H1 (cell line): ENCODE measurements around the gene HMGN3. TPM values are rescaled to one million over a fixed set of nuclear protein-coding genes. Genes with fewer than 3 reads are reported as not detected.

Experiments used
- CTCF ChIA-PET: fragments of 300-600 bp; sonication (Branson Sonifier 250); formaldehyde crosslinking; loops from one replicate; lab custom pipeline; 2021; ENCODE audit not compliant: partially characterized antibody; lab: Charles Lee
- POLR2A ChIA-PET: fragments of 300-600 bp; sonication (Branson Sonifier 250); formaldehyde crosslinking; loops from one replicate; lab custom pipeline; 2021; ENCODE audit warnings: inconsistent platforms; ENCODE audit not compliant: partially characterized antibody; lab: Charles Lee
- DNase-seq, 2 experiments: peaks; one replicate each; pipeline versions ENCODE4 v3.0.0 to v3.0.0-alpha.2; 2010 to 2022; ENCODE audit warnings: low spot score in 2 of 2, low read depth in 1 of 2, mixed read lengths in 1 of 2
- FAIRE-seq: peaks from 2 replicates; lab custom pipeline; 2011; peaks lifted over from hg19 to GRCh38; lab: Jason Lieb, UNC
- H2AFZ ChIP-seq: 2 replicates; pipeline ENCODE4 v1.8.1; 2012; ENCODE audit warnings: low read length, inconsistent platforms
- H2AK5ac ChIP-seq: 2 replicates; pipeline ENCODE4 v1.6.1; 2013; ENCODE audit warnings: low read depth, low read length
- H2BK120ac ChIP-seq: replicated peaks from 2 replicates; pipeline ENCODE3; 2013; ENCODE audit warnings: low read depth, low read length, inconsistent platforms
- H2BK12ac ChIP-seq: 2 replicates; pipeline ENCODE4 v1.6.1; 2013; ENCODE audit warnings: low read depth, low read length
- H2BK15ac ChIP-seq: 2 replicates; pipeline ENCODE4 v1.6.1; 2013; ENCODE audit warnings: low read length
- H2BK20ac ChIP-seq: 2 replicates; pipeline ENCODE4 v1.6.1; 2013; ENCODE audit warnings: low read length
- H2BK5ac ChIP-seq: 2 replicates; pipeline ENCODE4 v1.6.1; 2013; ENCODE audit warnings: low read depth, low read length
- H3K14ac ChIP-seq: 2 replicates; pipeline ENCODE4 v1.6.1; 2013; ENCODE audit warnings: inconsistent platforms; ENCODE audit not compliant: insufficient read length
- H3K18ac ChIP-seq: 2 replicates; pipeline ENCODE4 v1.6.1; 2013; ENCODE audit warnings: low read length; ENCODE audit errors: extremely low read depth
- H3K23ac ChIP-seq: 2 replicates; pipeline ENCODE4 v1.6.1; 2013; ENCODE audit warnings: inconsistent platforms; ENCODE audit not compliant: insufficient read length
- H3K23me2 ChIP-seq: 2 replicates; pipeline ENCODE4 v1.6.1; 2013; ENCODE audit warnings: low read depth, low read length
- H3K27ac ChIP-seq: 2 replicates; pipeline ENCODE4 v1.6.1; 2011; ENCODE audit warnings: low read depth, low read length, inconsistent platforms
- H3K27me3 ChIP-seq, 4 experiments: replicated peaks in 1 of 4; 1 replicate in 1 of 4; 2 replicates in 3 of 4; pipeline versions ENCODE4 v1.6.1 to v1.8.1; 2011 to 2013; ENCODE audit warnings: low read length in 3 of 4, mild to moderate bottlenecking in 3 of 4, inconsistent platforms in 2 of 4, mixed read lengths in 2 of 4, moderate library complexity in 1 of 4; ENCODE audit not compliant: control insufficient read depth in 3 of 4, insufficient read depth in 3 of 4; ENCODE audit errors: extremely low read depth in 1 of 4
- H3K36me3 ChIP-seq, 4 experiments: 2 replicates each; pipeline versions ENCODE4 v1.6.1 to v1.8.1; 2011 to 2013; ENCODE audit warnings: mild to moderate bottlenecking in 4 of 4, low read length in 3 of 4, moderate library complexity in 2 of 4, control low read depth in 1 of 4, inconsistent platforms in 1 of 4; ENCODE audit not compliant: insufficient read depth in 4 of 4, control insufficient read depth in 2 of 4
- H3K4ac ChIP-seq: replicated peaks from 2 replicates; pipeline ENCODE3; 2013; ENCODE audit warnings: low read length, low read depth, mixed read lengths, inconsistent platforms; ENCODE audit not compliant: insufficient read length
- H3K4me1 ChIP-seq, 4 experiments: replicated peaks in 1 of 4; 1 replicate in 1 of 4; 2 replicates in 3 of 4; pipeline versions ENCODE4 v1.6.1 to v1.8.1; 2011 to 2013; ENCODE audit warnings: low read length in 3 of 4, inconsistent platforms in 2 of 4, mixed read lengths in 1 of 4; ENCODE audit not compliant: insufficient read depth in 4 of 4, control insufficient read depth in 3 of 4
- H3K4me2 ChIP-seq, 2 experiments: 2 replicates each; pipeline versions ENCODE4 v1.6.1 to v1.8.1; 2011 to 2013; ENCODE audit warnings: low read depth in 2 of 2, low read length in 2 of 2, control low read depth in 1 of 2, inconsistent platforms in 1 of 2, mild to moderate bottlenecking in 1 of 2; ENCODE audit not compliant: insufficient read depth in 1 of 2
- H3K4me3 ChIP-seq, 4 experiments: fragments of 200-600, 300-600 bp in 1 of 4; sonication (generic), shearing (Covaris generic), sonication (Bioruptor Twin) in 1 of 4; 2 replicates each; pipeline versions ENCODE4 v1.5.1 to v1.8.1; 2011 to 2016; ENCODE audit warnings: low read length in 4 of 4, low read depth in 3 of 4, control low read depth in 2 of 4, inconsistent platforms in 2 of 4, mild to moderate bottlenecking in 2 of 4, mixed read lengths in 1 of 4, moderate library complexity in 1 of 4; ENCODE audit not compliant: insufficient read depth in 2 of 4; ENCODE audit errors: extremely low read depth in 1 of 4
- H3K56ac ChIP-seq: replicated peaks from 2 replicates; pipeline ENCODE3; 2013; ENCODE audit warnings: low read depth, mild to moderate bottlenecking, mixed read lengths, low read length, inconsistent platforms; ENCODE audit not compliant: insufficient read length
- H3K79me1 ChIP-seq: 2 replicates; pipeline ENCODE4 v1.6.1; 2013; ENCODE audit warnings: low read depth, low read length, control low read depth
- H3K79me2 ChIP-seq, 2 experiments: 2 replicates each; pipeline versions ENCODE4 v1.6.1 to v1.8.1; 2012 to 2013; ENCODE audit warnings: low read length in 2 of 2, mild to moderate bottlenecking in 2 of 2, inconsistent platforms in 1 of 2; ENCODE audit not compliant: insufficient read depth in 2 of 2, control insufficient read depth in 1 of 2
- H3K9ac ChIP-seq, 4 experiments: replicated peaks in 1 of 4; 1 replicate in 1 of 4; 2 replicates in 3 of 4; pipeline versions ENCODE4 v1.6.1 to v1.8.1; 2011 to 2013; ENCODE audit warnings: low read depth in 3 of 4, low read length in 3 of 4, control low read depth in 2 of 4, mild to moderate bottlenecking in 2 of 4, moderate library complexity in 2 of 4, inconsistent platforms in 1 of 4; ENCODE audit errors: extremely low read depth in 1 of 4
- H3K9me3 ChIP-seq, 2 experiments: 2 replicates each; pipeline versions ENCODE4 v1.6.1 to v1.8.1; 2012 to 2013; ENCODE audit warnings: mild to moderate bottlenecking in 2 of 2, moderate library complexity in 2 of 2, control low read depth in 1 of 2, inconsistent platforms in 1 of 2, low read depth in 1 of 2, low read length in 1 of 2, mixed read lengths in 1 of 2; ENCODE audit not compliant: insufficient read depth in 2 of 2
- H4K20me1 ChIP-seq, 2 experiments: replicated peaks in 1 of 2; 2 replicates each; pipeline versions ENCODE3 to v1.8.1; 2011 to 2013; ENCODE audit warnings: inconsistent platforms in 2 of 2, low read length in 2 of 2, mild to moderate bottlenecking in 1 of 2; ENCODE audit not compliant: insufficient read depth in 2 of 2, control insufficient read depth in 1 of 2
- H4K5ac ChIP-seq: 2 replicates; pipeline ENCODE4 v1.6.1; 2013; ENCODE audit warnings: low read length, low read depth, mixed read lengths, inconsistent platforms; ENCODE audit not compliant: insufficient read length
- H4K8ac ChIP-seq: 2 replicates; pipeline ENCODE4 v1.8.0; 2013; ENCODE audit warnings: mild to moderate bottlenecking, moderate library complexity, low read length, inconsistent platforms; ENCODE audit not compliant: insufficient read depth; ENCODE audit errors: extremely low read depth
- H4K91ac ChIP-seq: replicated peaks from 2 replicates; pipeline ENCODE3; 2013; ENCODE audit warnings: low read length, mixed read lengths, inconsistent platforms; ENCODE audit not compliant: insufficient read length
- CTCF ChIP-seq, 3 experiments: IDR thresholded peaks; 1 replicate in 2 of 3; 2 replicates in 1 of 3; pipeline versions ENCODE4 v1.5.1 to v1.6.1; 2011; ENCODE audit warnings: low read length in 3 of 3, mild to moderate bottlenecking in 3 of 3, inconsistent platforms in 2 of 3, low read depth in 1 of 3, moderate library complexity in 1 of 3; ENCODE audit not compliant: insufficient read depth in 1 of 3; ENCODE audit errors: control extremely low read depth in 1 of 3
- WGBS, 2 experiments: shearing (Covaris generic) in 1 of 2; methylation state at CpG; one replicate each; pipeline versions ENCODE4 v1.1.6 to v1.1.7; 2013 to 2015; ENCODE audit warnings: low lambda C conversion rate in 2 of 2, mixed read lengths in 2 of 2, inconsistent platforms in 1 of 2, low coverage in 1 of 2, missing lambda C conversion rate in 1 of 2; ENCODE audit not compliant: insufficient replicate concordance in 2 of 2, insufficient coverage in 1 of 2, insufficient read length in 1 of 2; ENCODE audit errors: extremely low coverage in 1 of 2, missing lambda C conversion rate in 1 of 2; 5-methylcytosine and 5-hydroxymethylcytosine counted together
- polyA plus RNA-seq, 7 experiments: library from polyadenylated mRNA; depleted of rRNA in 3 of 7; stranded (reverse) in 5 of 7; unstranded in 2 of 7; fragments of >200 nt in 5 of 7; fragments of 200-250 nt in 2 of 7; gene quantifications; 1 replicate in 5 of 7; 2 replicates in 1 of 7; 4 replicates in 1 of 7; pipeline versions ENCODE4 v1.2.1 to v1.2.3, GENCODE V29; 2011 to 2013; ENCODE audit warnings: missing spikeins in 2 of 7, mixed read lengths in 2 of 7
- total RNA-seq: library from RNA; stranded (reverse); fragmentation: NEBNext Ultra II Directional; extraction: Animal tissue kit (Norgen Biotek cat#: 25700); gene quantifications from 2 replicates; pipeline ENCODE4 v1.2.1, GENCODE V29; 2021

Gene HMGN3
- total and polyA plus RNA-seq, 2 of the 8 experiments (the other 6 are each of a cell fraction or from before 2014, with no cell fraction given): 84.4 to 167 TPM

- FAIRE-seq: no peak
- Histone ChIP-seq H2BK20ac (no peak overlapping the region), H3K4me1 (peaks cover 2 to 11% (median 6%) of the 10 kb centered on the region in 4 experiments; a peak in 5 of 7 replicates), H3K4ac (no peak overlapping the region), H3K79me2 (peaks cover 1 to 79% of the 10 kb centered on the region in 2 experiments), H4K8ac (no peak overlapping the region), H3K9ac (no peak overlapping the region), H2BK15ac (no peak overlapping the region), H4K5ac (no peak overlapping the region), H4K91ac (no peak overlapping the region), H3K56ac (no peak overlapping the region), H3K27ac (no peak overlapping the region), H2AK5ac (no peak overlapping the region), H4K20me1 (peaks cover 3 to 8% of the 10 kb centered on the region in 2 experiments), H3K9me3 (no peaks in the 10 kb centered on the region), H3K36me3 (peaks cover 0 to 2% (median under 1%) of the 10 kb centered on the region in 4 experiments; a peak in 3 of 8 replicates), H3K27me3 (no peaks in the 10 kb centered on the region), H3K4me3 (no peak overlapping the region), H3K18ac (no peak overlapping the region), H3K23ac (no peak overlapping the region), H2BK12ac (no peak overlapping the region), H3K14ac (no peak overlapping the region), H2BK5ac (no peak overlapping the region), H2AFZ (no peak overlapping the region), H3K23me2 (no peaks in the 10 kb centered on the region), H3K4me2 (no peak overlapping the region), H3K79me1 (peaks cover 7% of the 10 kb centered on the region), H2BK120ac (no peak overlapping the region)
- WGBS, 2 experiments: 89% methylated on average over 3 of the region's 3 CpGs; no CpG with 5 or more reads in 1 of the 2 experiments
- POLR2A ChIA-PET: no interaction called here
- CTCF ChIA-PET: no interaction called here
- no peak for DNase-seq
- no peak for TF ChIP-seq CTCF (IDR thresholded peaks at IDR 0.05; ENCODE audit: control extremely low read depth in 1 of 3, insufficient read depth in 1 of 3, low read depth in 1 of 3, low read length in 3 of 3)
Observed at GRCh38 chr6:79215213-79215824, 19.2 kb downstream of the HMGN3 start.
